HT-29 (cell line): Measurements from ENCODE around the gene PHF1. TPM values are rescaled to one million over a fixed set of nuclear protein-coding genes. Genes with fewer than 3 reads are reported as not detected.
"Not testable (repeated sequence)": the region's sequence is repeated elsewhere in the genome, so short reads cannot be mapped to it uniquely, and the experiment has no call there.

Source experiments
- DNase-seq: peaks from one replicate; pipeline ENCODE4 v3.0.0-alpha.2; 2015; ENCODE audit warnings: low spot score
- total RNA-seq: library from RNA; depleted of rRNA; stranded (reverse); fragments of >200 nt; shearing (Covaris generic); gene quantifications from 2 replicates; pipeline ENCODE4 v1.2.3, GENCODE V29; 2014

The PHF1 gene
- total RNA-seq, 1 experiment from 2014 or later: 35.5 TPM

DNA sequence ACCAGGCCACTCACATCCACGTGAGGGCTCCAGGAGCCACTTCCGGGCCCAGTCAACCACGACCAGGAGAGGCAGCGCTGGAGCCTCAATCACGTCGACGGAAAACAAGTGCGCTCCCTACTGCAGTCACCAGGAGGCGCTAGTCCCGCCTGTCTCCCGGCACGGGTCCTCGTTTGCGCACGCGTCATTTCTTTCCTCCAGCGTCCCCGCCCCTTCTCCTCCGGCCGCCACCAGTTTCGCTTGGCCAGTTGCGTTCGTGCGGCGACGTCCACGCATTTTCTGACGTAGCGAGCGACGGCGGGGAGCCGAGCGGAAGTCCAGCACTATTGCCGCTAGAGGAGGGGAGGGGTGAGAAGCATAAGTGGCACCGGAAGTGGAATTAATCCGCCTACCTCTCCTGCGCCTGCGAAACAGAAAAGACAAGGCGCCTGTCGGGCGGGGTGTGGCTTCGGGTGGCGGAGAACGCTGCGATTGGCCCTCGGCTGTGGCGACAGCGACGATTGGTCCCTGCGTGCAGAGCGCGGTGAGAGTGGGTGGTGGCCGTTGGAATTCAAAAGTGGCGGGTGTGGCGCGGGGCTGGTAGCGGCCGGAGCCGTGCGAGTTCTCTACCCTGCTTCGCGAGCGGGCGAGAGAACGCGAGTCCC lies 19.4 kb upstream of the PHF1 start, which contains the start of gene KIFC1:
KIFC1 (plus strand) TSS at position 546 of the 644 bp plus-strand sequence. CDS start 163 bp downstream, outside the sequence.
- DNase-seq: peak; percentile 99

GRCh38 chr6:33391922-33392594 lies 18.8 kb upstream of the PHF1 start:
- DNase-seq: peak; percentile 40

GRCh38 chr6:33392595-33392948 lies 18.2 kb upstream of the PHF1 start:
- DNase-seq: no peak

DNA sequence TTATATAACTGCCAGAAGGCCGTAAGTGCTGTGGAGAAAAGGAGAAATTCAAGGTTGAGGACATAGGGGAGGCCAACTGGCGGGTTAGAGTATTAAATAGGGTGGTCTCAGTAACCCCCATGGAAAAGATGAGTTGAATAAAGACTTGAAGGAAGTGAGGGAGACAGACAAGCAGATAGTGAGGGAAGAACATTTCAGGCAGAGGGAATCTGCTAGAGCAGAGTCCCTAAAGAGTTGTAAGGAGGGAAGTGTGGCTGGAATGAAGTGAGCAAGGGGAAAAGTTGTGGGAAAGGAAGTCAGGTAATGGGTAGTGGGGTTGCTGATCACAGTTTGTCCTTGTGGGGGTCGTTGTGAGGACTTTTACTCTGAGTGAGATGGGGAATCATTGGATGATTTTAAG lies 17.8 kb upstream of the PHF1 start:
- DNase-seq: no peak

- no peak for DNase-seq
These were observed 13.3 kb upstream of the PHF1 start for GRCh38 chr6:33397541-33397940.

DNA sequence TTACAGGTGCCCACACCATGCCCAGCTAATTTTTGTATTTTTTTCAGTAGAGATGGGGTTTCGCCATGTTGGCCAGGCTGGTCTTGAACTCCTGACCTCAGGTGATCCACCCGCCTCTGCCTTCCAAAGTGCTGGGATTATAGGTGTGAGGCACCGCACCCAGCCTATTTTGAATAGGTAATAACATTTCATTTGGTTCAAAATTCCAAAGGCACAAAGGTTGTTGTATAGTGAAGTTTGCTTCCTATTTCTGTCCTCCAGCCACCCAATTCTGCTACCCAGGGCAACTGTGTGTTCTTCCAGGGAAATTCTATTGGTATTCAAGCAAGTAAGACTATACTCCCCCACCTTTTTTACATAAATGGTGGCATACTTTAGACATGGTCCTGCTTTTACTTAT lies 12.2 kb upstream of the PHF1 start:
- DNase-seq: not testable (repeated sequence)

DNA sequence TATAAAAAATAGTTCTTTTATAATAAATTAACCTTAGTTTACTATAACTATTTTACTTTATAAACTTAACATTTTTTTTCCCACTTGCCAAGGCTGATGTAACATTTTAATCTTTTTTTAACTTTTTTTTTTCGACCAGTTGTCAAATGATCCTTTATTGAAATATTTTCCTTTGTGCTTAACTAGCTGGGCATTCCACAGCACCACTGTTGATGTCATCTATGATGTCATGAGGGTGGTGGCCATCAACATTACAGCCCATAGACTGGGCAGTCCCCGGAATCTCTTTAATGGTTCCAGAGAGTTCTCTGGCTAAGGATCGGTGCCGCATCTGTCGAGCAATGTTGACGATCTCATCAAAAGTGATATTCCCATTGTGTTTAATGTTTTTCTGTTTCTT lies 10.9 kb upstream of the PHF1 start:
- not testable (repeated sequence) for DNase-seq

GRCh38 chr6:33404884-33405283 lies 5.9 kb upstream of the PHF1 start:
- no peak for DNase-seq

DNA sequence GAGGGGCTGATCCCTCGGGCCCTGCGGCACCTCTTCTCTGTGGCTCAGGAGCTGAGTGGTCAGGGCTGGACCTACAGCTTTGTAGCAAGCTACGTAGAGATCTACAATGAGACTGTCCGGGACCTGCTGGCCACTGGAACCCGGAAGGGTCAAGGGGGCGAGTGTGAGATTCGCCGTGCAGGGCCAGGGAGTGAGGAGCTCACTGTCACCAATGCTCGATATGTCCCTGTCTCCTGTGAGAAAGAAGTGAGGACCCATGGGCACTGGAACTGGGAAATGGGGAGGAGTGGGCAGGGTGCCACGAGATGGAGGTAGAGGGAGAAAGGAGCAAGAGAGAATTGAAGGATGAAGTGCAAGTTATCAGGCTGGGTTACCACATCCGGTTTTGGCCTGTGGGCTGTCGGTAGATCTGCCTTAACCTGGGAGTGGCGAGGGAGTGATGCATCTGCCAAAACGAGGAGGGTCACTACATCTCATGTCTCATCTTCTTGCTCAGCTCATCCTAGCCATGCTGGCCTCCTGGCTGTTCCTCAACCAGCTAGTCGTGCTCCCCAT lies 5.4 kb upstream of the PHF1 start:
- no peak for DNase-seq

DNA sequence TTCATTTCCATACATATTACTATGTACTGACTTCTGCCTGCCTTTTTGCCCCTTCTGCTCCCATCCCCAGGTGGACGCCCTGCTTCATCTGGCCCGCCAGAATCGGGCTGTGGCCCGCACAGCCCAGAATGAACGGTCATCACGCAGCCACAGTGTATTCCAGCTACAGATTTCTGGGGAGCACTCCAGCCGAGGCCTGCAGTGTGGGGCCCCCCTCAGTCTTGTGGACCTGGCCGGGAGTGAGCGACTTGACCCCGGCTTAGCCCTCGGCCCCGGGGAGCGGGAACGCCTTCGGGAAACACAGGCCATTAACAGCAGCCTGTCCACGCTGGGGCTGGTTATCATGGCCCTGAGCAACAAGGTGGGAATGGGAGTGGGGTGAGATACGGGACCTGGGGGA lies 4.7 kb upstream of the PHF1 start:
- DNase-seq: no peak

- DNase-seq: peak; percentile 40
These were observed 3.6 kb upstream of the PHF1 start for GRCh38 chr6:33407132-33407718.

GRCh38 chr6:33410050-33410710 lies 634 bp upstream of the PHF1 start:
- peak; percentile 97 for DNase-seq

DNA sequence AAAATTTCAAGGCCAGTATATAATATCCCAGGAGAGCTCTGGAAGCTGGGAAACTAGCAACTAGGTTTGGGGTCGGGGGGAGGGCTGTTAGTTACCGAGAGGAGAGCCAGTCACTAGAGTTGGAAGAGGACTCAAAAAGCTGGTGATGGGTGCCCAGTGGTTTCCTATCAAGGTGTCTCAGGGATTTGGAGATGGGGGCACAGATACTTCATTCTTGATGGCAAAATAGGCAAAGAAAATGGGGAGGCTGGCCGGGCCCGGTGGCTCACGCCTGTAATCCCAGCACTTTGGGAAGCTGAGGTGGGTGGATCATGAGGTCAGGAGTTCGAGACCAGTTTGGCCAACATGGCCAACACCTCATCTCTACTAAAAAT lies 805 bp downstream of the PHF1 start:
- DNase-seq: no peak

- DNase-seq: no peak
These were observed 1.6 kb downstream of the PHF1 start for GRCh38 chr6:33412140-33413009.

- no peak for DNase-seq
These were observed 2.7 kb downstream of the PHF1 start for GRCh38 chr6:33413241-33414120.

DNA sequence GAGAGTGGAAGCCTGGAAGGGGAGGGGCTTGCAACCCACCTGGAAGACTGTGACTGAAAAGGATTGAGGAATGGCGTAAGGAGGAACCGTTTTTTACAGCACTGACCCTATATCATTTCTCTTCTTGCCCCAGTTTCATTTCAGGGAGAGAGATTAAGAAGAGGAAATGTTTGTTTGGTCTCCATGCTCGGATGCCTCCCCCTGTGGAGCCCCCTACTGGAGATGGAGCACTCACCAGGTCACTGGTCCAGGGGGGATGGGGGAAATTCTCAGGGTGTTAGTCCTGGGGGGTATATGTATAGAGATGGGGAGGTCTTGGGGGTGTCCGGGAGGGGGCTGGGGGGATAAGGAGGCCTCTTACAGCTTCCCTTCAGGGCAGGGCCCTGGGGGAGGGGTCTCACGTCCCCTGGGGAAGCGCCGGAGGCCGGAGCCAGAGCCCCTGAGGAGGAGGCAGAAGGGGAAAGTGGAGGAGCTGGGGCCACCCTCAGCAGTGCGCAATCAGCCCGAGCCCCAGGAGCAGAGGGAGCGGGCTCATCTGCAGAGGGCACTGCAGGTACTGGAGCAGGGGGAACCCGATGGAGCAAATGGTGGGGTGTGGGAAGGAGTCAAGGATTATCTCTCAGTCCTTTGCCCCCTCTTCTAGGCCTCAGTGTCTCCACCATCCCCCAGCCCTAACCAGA lies 3.9 kb downstream of the PHF1 start:
- DNase-seq: no peak

DNA sequence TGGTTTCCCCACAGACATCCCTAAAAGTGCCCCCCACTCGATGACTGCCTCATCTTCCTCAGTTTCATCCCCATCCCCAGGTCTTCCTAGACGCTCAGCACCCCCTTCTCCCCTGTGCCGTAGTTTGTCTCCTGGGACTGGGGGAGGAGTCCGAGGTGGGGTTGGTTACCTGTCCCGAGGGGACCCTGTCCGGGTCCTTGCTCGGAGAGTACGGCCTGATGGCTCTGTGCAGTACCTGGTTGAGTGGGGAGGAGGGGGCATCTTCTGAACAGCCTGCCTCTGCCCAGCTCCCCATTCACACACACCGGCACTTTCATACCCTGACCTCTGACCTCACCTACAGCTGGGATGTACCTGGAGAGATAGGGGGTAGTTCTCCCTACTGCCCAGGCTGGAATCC lies 5.0 kb downstream of the PHF1 start:
- no peak for DNase-seq

- DNase-seq: no peak
These were observed 5.7 kb downstream of the PHF1 start for GRCh38 chr6:33416386-33417127.
